A549 treated with AZD2906 at 1 μM for 4 hours (cell line): ENCODE data around the gene TNFAIP1. TPM values are rescaled to one million over a fixed set of nuclear protein-coding genes. Genes with fewer than 3 reads are reported as not detected.

ENCODE experiments used
- total RNA-seq: library from RNA; stranded (reverse); fragments of 200-300 nt; extraction: Qiagen RNA extraction; gene quantifications from 5 replicates; pipeline ENCODE4 v1.2.3, GENCODE V29; 2022

Gene TNFAIP1, protein sequence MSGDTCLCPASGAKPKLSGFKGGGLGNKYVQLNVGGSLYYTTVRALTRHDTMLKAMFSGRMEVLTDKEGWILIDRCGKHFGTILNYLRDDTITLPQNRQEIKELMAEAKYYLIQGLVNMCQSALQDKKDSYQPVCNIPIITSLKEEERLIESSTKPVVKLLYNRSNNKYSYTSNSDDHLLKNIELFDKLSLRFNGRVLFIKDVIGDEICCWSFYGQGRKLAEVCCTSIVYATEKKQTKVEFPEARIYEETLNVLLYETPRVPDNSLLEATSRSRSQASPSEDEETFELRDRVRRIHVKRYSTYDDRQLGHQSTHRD
- total RNA-seq = 41.0 to 50.2 TPM (median 46.4 TPM) in 5 replicates

DNA sequence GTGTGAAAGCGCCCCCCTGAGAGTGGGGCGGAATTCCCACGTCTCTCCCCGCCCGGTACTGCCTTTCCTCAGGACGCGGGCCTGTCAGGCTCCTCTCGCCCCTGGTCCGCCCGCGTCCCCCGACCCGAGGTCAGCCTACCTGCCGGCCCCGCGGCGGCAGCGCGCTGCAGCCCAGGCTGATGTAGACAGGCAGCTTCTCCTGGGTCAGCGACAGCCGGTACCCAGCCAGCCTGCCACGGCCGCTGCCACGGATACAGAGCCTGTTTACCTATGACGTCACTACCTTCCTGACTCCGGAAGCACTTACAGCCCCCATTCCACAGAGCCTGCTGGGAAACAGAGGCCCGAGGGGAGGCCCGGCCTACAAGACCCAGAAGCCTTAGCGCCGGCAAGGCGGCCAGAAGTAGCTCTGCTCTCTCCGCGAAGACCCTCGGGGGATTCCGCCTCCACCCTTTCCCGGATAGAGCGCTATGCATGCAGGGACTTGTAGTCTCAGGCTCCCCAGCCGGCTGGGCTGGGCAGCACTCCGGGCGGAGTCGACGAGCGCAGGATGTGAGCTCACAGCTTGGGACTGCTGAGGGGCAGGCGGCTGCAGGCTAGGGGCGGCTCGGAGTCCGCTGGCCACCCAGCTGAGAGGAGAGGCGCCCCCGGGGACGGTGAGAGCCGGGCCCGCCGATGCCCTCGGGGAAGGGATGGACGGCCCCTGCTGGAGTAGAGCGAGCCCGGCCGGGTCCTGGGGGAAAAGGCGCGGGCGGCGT lies at the start of gene TNFAIP1, which contains the start of gene IFT20:
Gene TNFAIP1 (plus strand): TSS at position 561 of the 758 bp plus-strand sequence. CDS start 3,761 bp downstream, outside the sequence.
Gene IFT20 (minus strand): TSS at position 272 of the 758 bp plus-strand sequence. CDS start 3,487 bp downstream, outside the sequence.

DNA sequence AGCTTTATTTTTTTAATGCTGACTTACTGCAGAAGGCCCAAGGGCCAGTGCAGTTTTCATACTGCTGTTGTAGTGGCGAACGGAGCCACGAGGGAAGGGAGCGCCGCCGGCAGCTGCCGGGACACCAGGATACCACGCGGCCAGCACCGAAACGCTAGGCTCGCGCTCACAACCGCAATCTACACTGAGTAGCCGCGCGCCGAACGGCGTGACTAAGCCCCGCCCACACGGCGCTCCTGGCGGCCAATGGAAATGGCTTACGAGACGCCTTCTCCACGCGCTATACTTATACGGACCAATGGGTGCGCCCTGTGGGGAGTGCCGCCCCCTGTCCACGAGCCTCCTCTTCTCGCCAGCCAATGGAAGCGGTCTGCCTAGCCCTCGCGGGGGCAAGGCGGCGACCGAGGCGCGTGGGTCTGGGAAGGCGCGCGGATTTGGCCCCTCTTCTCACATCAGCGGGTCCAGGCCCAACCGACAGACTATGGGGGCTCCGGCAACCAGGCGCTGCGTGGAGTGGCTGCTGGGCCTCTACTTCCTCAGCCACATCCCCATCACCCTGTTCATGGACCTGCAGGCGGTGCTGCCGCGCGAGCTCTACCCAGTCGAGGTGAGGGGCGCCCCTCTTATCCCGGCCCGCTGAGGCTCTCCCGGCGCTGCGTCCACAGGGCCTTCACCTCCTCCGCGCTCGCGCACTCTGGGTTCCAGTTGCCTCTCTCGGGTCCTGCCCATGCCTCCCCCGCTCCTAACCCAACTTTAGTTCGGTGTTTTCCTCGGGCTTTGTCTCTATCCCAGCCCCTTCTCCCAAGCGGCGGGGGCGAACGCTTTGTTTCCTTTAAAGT lies 16.6 kb upstream of the TNFAIP1 start, which contains the start of gene TMEM97:
Gene TMEM97 (plus strand): TSS at position 442 of the 839 bp plus-strand sequence. CDS start 40 bp downstream, at position 482.

DNA sequence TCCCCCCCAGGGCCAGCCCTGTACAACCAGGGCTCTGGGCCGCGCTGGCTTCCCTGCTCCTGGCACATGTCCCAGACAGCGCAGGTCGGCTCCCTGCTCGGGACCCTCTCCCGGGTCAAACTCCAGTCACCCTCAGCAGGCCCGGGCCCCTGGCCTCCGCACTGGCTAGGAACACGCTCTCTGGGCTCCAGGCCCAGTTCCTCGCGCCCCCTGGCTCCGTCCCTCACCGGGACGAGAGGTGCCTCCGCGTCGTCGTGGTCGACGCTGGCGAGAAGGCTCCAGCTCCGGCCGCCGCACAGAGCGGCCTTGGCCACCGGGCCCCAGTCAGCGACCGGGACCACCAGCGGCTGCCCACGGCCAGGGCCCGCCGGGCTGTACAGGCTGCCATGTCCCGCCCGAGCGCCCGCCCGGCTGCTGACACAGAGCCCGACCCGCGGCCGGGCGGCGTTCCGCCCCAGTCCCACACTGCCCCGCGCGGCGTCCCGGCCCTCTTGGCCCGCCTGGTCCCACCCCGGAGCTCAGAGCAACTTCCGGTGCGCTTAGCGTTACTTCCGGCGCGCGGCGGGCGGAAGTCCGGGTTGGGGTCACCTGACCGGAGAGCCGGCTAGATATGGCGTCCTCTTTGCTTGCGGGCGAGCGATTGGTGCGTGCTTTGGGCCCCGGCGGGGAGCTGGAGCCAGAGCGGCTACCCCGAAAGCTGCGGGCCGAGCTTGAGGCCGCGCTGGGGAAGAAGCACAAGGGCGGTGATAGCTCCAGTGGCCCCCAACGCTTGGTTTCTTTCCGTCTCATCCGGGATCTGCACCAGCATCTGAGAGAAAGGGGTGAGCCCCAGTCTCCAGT lies 21.7 kb downstream of the TNFAIP1 start, which contains the start of gene POLDIP2:
Gene POLDIP2 (minus strand): TSS at position 467 of the 840 bp plus-strand sequence. CDS start 79 bp downstream, at position 388.

DNA sequence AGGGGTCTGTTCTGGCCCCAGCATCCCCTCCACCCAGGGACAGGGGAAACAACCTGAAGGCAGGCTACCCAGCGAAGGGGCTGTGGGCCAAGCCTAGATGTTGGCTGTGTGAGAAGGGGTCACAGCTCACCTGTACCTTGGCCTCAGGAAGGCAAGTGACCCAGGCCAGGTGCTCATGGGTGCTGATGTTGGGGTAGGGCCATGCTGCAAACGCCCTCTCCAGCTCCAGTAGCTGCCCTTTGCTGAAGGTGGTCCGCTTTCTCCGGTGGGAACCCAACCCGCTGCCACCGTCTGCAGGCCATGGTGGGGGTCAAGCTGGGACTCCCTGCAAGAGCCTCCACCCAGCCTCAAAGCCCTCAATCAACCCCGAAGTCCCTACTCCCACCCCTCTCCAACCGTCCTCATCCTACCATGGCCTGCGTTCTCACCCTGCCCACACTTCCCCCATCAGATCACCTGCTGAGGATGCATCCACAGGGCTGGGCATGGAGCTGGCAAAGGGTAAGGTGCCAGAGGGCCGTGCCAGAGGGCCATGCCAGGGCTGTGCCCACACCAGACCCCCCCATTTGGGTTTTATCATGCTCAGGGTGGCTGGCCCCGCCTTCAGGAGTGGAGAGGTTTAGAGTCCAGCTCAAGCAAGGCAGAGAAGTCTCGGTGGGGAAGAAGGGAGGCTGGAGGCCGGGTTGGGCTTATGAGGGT lies 29.3 kb downstream of the TNFAIP1 start, which contains the start of gene SEBOX:
Gene SEBOX (minus strand): TSS at position 535 of the 699 bp plus-strand sequence. CDS start 48 bp downstream, at position 487.

DNA sequence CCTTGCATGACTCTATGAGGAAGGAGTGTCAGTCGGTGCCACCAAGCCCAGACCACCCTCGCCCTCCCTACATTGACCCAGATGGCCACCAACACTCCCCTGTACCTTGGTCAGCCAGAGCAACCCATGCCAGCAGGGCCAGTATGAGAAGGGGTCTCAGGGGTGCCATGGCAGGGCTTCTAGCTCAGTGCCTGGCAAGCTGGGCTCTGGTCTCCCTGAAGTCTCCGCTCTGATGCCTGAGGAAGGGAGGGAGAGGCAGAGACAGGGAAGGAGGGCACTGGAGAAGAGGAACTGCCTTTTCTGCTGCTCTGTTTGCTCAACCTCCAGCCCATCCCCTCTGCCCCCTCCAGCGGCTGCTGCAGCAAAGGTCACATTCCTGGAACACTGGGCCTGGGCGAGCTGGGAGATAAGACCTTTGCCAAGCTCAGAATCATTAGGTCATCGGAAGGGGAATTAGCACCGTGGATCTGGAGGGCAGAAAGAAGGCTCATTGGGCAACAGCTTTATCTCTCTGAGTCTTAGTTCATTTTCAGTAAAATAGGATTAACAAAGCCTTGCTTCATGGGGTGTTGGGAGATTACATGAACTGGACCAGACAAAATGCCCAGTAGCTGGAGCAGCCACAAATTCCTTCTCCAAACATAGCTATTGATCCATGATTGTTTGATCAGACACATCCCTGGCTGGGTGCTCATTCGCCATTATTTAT lies 34.6 kb downstream of the TNFAIP1 start, which contains the start of gene VTN:
Gene VTN (minus strand): TSS at position 273 of the 709 bp plus-strand sequence. CDS start 104 bp downstream, at position 169.

DNA sequence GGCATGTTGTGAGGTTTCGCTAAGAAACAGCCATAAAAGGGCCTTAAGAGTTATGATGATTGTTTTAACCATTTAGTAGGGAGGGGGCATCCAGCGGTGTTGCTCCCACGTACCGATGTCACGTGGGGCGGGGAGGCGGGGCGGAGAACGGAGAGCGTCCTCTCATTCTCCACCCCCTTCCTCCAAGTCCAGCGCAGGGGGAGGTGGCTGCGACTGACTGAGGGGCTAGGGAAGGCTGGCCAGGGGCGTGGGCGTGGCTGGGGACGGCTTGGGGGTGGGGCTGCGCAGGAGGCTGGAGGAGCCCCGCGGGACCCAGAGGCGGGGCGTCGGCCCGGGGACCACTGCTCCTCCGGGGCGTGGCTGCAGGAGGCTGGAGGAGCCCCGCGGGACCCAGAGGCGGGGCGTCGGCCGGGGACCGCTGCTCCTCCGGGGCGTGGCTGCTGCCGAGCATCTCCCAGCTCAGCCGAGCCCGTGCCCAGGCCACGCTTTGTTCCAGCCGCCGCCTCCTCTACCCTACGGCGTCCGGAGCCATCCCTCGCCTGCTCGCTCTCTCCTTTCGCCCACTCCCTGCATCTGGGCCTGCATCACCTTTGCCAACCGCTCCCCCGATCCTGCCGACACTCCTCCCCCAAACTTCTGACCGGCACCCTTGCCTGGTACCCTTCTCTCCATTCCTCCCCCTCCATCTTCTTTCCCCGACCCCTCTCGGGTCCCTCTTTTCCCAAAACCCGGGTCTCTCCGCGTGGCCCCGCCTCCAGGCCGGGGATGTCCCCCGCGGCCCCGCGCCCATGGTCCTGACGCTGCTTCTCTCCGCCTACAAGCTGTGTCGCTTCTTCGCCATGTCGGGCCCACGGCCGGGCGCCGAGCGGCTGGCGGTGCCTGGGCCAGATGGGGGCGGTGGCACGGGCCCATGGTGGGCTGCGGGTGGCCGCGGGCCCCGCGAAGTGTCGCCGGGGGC lies 36.0 kb downstream of the TNFAIP1 start, which contains the start of gene SARM1:
Gene SARM1 (plus strand): TSS at position 450 of the 958 bp plus-strand sequence. CDS start 339 bp downstream, at position 789.

Other genes with a start within 250 kb of the TNFAIP1 start
- 39.5 to 45.7 TPM (median 40.2 TPM) in 5 replicates for gene TMEM97, start 16.6 kb upstream of the TNFAIP1 start, total RNA-seq
- gene IFT20, start 289 bp upstream of the TNFAIP1 start, total RNA-seq = 45.8 to 57.5 TPM (median 52.2 TPM) in 5 replicates
- 146 to 166 TPM (median 164 TPM) in 5 replicates for gene POLDIP2, start 21.8 kb downstream of the TNFAIP1 start, total RNA-seq
- gene SEBOX, start 29.4 kb downstream of the TNFAIP1 start, total RNA-seq = not detected in 5 replicates
- gene VTN, start 34.5 kb downstream of the TNFAIP1 start, total RNA-seq = 16.3 to 24.7 TPM (median 20.7 TPM) in 5 replicates
- gene SARM1, start 35.9 kb downstream of the TNFAIP1 start, total RNA-seq = 4.4 to 6.2 TPM (median 5.6 TPM) in 5 replicates
- gene SLC46A1, start 70.5 kb downstream of the TNFAIP1 start, total RNA-seq = 15.0 to 19.0 TPM (median 17.1 TPM) in 5 replicates
- 0.05 to 0.21 TPM (median 0.10 TPM) in 5 replicates for gene SLC13A2, start 137.9 kb downstream of the TNFAIP1 start, total RNA-seq
- gene FOXN1, start 170.6 kb downstream of the TNFAIP1 start, total RNA-seq = 0.02 to 0.07 TPM (median 0.03 TPM) in 3 of 5 replicates, not detected in the others
- 22.8 to 31.0 TPM (median 29.7 TPM) in 5 replicates for gene UNC119, start 216.9 kb downstream of the TNFAIP1 start, total RNA-seq
- gene PIGS, start 235.8 kb downstream of the TNFAIP1 start, total RNA-seq = 56.2 to 63.4 TPM (median 58.3 TPM) in 5 replicates
- 1.3 to 2.4 TPM (median 2.0 TPM) in 5 replicates for gene ALDOC, start 241.1 kb downstream of the TNFAIP1 start, total RNA-seq